ENCODE measurements around the gene MAG. TPM values are rescaled to one million over a fixed set of nuclear protein-coding genes. Genes with fewer than 3 reads are reported as not detected.

The MAG gene
- total RNA-seq, 1 donor from 2014 or later = not detected

DNA sequence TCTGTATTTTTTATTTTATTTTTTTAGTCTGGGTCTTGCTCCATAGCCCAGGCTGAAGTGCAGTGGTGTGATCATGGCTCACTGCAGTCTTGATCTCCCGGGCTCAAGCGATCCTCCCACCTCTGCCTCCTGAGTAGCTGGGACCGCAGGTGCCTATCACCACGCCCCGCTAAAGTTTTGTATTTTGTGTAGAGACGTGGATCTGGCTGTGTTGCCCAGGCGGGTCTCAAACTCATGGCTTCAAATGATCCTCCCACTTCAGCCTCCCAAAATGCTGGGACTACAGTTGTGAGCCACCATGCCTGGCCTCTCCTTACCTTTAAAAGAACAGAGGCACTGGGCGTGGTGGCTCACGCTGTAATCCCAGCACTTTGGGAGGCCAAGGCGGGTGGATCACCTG, 4.2 kb upstream of the MAG start:
- Histone ChIP-seq H3K9me3 (no peaks in the 10 kb centered on the region), H3K4me1 (no peaks in the 10 kb centered on the region), H3K36me3 (no peaks in the 10 kb centered on the region), H3K4me3 (no peak overlapping the region), H3K27me3 (ENCODE audit: low read depth) (peaks cover 9% of the 10 kb centered on the region), H3K27ac (no peak overlapping the region)
- TF ChIP-seq, protein P1, sequence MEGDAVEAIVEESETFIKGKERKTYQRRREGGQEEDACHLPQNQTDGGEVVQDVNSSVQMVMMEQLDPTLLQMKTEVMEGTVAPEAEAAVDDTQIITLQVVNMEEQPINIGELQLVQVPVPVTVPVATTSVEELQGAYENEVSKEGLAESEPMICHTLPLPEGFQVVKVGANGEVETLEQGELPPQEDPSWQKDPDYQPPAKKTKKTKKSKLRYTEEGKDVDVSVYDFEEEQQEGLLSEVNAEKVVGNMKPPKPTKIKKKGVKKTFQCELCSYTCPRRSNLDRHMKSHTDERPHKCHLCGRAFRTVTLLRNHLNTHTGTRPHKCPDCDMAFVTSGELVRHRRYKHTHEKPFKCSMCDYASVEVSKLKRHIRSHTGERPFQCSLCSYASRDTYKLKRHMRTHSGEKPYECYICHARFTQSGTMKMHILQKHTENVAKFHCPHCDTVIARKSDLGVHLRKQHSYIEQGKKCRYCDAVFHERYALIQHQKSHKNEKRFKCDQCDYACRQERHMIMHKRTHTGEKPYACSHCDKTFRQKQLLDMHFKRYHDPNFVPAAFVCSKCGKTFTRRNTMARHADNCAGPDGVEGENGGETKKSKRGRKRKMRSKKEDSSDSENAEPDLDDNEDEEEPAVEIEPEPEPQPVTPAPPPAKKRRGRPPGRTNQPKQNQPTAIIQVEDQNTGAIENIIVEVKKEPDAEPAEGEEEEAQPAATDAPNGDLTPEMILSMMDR (IDR thresholded peaks at IDR 0.05) = no peak
- ATAC-seq = no peak
- intact Hi-C loops (cut with DNase I) = no loop called here
- no peak for DNase-seq

DNA sequence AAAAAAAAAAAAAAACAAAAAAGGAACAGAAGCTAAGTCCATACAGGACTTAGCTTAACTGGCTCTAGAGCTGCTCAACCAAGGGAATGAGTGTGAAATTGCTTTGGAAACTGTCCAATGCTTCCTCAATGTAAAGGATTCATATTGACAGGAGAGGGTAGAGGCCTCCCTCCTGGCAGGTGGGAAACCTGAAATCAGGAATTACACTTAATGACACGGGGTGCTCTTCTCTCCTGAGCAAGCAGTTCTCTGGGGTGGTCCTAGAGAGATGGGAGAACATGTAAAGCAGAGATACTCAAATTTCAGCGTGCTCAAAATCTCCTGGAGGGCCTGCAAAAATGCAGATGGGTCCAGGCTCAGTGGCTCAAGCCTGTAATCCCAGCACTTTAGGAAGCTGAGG, 3.6 kb upstream of the MAG start:
- peaks cover 10% of the 10 kb centered on the region for H3K27me3 ChIP-seq (ENCODE audit: low read depth)
- DNase-seq (no peak), ATAC-seq (no peak)
- no peaks in the 10 kb centered on the region for H3K36me3 ChIP-seq
- intact Hi-C loops (cut with DNase I) = no loop called here
- no peaks in the 10 kb centered on the region for H3K9me3 ChIP-seq
- no peak overlapping the region for H3K27ac ChIP-seq
- no peaks in the 10 kb centered on the region for H3K4me1 ChIP-seq
- H3K4me3 ChIP-seq = no peak overlapping the region
- TF ChIP-seq, protein P1 (IDR thresholded peaks at IDR 0.05) = no peak

DNA sequence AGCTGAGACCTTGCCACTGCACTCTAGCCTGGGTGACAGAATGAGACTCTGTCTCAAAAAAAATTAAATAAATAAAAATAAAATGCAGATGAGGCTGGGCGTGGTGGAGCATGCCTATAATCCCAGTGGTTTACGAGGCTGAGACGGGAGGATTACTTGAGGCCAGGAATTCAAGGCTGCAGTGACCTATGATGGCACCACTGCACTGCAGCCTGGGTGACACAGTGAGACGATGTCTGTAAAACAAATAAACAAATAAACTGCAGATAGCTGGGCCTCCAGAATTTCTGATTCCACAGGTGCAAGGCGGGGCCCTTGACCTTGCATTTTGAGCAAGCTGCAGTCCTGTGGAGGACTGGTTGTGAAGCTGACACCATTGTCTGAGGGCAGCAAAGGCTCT, 3.1 kb upstream of the MAG start:
- no peak for ATAC-seq
- intact Hi-C loops (cut with DNase I) = no loop called here
- TF ChIP-seq, protein P1 (IDR thresholded peaks at IDR 0.05) = no peak

DNA sequence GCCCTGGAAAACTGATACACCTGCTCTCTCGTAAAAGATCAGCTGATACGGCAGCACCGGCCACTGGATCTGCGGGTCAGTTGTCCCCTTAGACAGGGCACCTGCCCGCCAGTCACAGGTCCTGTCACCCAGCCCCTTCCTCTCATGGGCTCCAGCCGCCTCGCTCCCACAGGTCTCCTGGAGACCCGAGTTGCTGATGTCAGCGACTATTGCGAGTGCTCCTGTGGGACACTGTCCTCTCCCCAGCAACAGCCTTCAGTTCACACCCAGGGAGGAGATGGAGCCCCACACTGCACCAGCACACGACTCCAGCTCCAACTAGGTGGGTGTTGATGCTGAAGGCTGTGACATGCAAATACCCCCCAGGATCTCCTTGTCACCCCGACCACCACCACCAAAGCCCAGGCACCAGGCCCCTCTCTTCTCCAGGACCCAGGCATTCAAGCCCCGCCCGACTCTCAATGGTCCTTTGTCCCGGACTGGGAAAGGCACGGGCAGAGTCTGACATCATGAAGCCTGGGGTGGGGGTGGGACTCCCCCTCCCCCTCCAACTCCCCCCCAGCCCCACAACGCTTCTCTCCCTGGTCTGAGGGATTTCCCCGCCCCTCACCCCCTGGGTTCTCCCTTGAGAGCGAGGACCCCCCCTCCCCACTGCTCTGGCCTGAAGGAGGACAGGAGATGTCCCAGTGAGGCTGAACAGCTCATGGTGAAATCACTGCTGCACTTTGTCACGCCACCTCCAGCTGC, 1.4 kb upstream of the MAG start:
- H3K27ac ChIP-seq = no peak overlapping the region
- H3K9me3 ChIP-seq = no peaks in the 10 kb centered on the region
- TF ChIP-seq, protein P1 (IDR thresholded peaks at IDR 0.05) = no peak
- H3K27me3 ChIP-seq (ENCODE audit: low read depth) = peaks cover 15% of the 10 kb centered on the region
- intact Hi-C loops (cut with DNase I) = no loop called here
- ATAC-seq (no peak), DNase-seq (no peak)
- H3K4me1 ChIP-seq = no peaks in the 10 kb centered on the region
- H3K4me3 ChIP-seq = no peak overlapping the region
- no peaks in the 10 kb centered on the region for H3K36me3 ChIP-seq

More for the DNA sequence above, 3.1 kb upstream of the MAG start:
- H3K27me3 ChIP-seq (ENCODE audit: low read depth) = peaks cover 13% of the 10 kb centered on the region
- H3K4me1 ChIP-seq = no peaks in the 10 kb centered on the region
- H3K4me3 ChIP-seq = no peak overlapping the region
- H3K27ac ChIP-seq = no peak overlapping the region
- H3K9me3 ChIP-seq = no peaks in the 10 kb centered on the region
- no peak for DNase-seq
- H3K36me3 ChIP-seq = no peaks in the 10 kb centered on the region

DNA sequence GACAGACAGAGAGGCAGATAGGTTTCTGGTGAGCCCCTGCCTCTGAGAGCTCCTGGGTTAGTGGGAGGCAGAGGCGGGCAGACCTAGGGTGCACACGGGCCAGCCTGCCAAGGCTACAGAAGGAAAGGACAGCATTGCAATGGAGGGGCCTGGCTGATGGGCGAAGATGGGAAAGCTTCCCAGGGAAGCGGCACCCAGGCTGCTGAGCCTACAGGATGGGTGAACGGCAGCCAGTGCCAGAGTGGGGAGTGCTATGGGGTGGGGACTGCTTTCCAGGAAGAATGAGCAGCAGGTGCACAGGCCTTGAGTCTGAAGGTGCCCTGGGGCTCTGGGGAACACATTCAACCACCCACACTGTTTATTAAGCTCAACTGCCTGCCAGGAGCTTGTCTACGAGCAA, 702 bp upstream of the MAG start:
- H3K36me3 ChIP-seq = no peaks in the 10 kb centered on the region
- TF ChIP-seq, protein P1 (IDR thresholded peaks at IDR 0.05) = no peak
- H3K4me3 ChIP-seq = no peak overlapping the region
- H3K27ac ChIP-seq = no peak overlapping the region
- intact Hi-C loops (cut with DNase I) = no loop called here
- ATAC-seq (no peak), DNase-seq (no peak)
- H3K27me3 ChIP-seq (ENCODE audit: low read depth) = peaks cover 15% of the 10 kb centered on the region
- H3K4me1 ChIP-seq = no peaks in the 10 kb centered on the region
- no peaks in the 10 kb centered on the region for H3K9me3 ChIP-seq
